COR-L47 (cell line): Measurements from ENCODE around the gene PLCB1.
A peak's percentile ranks its signal among the peaks of the same experiment; 100 is the strongest.

Experiments used
- DNase-seq: peaks from one replicate; lab custom pipeline; 2025; lab: John Stamatoyannopoulos, UW

PLCB1 gene

GRCh38 chr20:8505476-8506200 lies 373.6 kb downstream of the PLCB1 start:
- DNase-seq = no peak

DNA sequence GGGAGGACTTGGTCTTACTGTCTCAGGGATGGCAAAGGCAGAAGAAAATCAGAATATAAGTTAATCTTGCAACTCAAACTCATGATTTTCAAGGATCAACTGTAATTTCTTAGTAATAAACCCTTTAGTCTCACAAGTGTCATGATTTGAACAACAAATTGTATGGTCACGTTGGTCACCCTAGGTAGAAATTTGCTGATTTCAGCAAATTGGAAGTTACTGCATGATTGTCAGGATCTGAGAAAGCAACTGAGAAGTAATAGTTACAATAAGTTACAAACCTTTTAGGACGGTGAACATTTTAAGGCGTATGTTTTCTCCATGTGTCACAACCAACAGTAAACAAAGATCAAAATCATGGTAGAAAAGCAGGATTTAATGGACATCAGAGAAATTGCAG lies 375.2 kb downstream of the PLCB1 start:
- DNase-seq = no peak

DNA sequence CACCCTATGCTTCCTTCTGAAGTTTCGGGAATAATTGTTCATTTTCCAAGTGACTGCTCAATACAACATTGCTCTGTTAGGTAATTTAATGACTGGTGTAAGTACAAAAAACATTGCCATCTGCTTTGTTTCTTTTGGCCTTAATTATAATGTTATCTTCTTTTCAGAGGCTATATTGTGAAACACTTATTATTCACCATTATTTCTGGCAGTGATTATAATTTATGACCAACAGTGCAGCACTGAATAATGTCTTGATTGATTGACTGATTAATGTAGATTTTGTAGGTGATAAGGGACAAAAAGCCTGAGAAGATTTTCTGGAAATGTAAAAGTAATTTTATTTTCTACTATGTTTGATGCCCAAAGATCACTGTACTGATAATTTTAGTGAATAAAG lies 377.7 kb downstream of the PLCB1 start:
- DNase-seq = peak; percentile 23

- DNase-seq = no peak
Observed at GRCh38 chr20:8510808-8511207, 378.7 kb downstream of the PLCB1 start.

GRCh38 chr20:8512003-8512402 lies 379.9 kb downstream of the PLCB1 start:
- no peak for DNase-seq

DNA sequence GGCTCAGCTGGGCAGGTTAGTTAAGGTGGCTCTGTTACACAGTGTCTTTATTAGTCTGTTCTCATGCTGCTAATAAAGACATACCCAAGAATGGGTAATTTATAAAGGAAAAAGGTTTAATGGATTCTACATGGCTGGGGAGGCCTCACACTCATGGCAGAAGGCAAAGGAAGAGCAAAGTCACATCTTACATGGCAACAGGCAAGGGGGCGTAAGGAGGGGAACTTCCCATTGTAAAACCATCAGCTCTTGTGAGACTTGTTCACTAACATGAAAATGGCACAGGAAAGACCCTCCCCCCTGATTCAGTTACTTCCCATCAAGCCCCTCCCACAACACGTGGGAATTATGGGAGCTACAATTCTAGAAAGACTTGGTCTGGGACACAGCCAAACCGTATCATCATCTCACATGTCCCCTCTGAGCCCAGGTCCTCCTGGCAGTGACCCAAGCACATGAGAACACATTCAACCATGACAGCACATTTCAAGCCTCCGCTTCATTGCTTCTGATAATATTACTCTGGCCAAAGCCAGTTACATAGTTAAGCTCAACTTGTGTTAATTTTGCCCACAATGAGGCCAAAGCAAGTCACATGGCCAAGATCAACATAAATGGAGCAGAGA lies 383.9 kb downstream of the PLCB1 start:
- no peak for DNase-seq

DNA sequence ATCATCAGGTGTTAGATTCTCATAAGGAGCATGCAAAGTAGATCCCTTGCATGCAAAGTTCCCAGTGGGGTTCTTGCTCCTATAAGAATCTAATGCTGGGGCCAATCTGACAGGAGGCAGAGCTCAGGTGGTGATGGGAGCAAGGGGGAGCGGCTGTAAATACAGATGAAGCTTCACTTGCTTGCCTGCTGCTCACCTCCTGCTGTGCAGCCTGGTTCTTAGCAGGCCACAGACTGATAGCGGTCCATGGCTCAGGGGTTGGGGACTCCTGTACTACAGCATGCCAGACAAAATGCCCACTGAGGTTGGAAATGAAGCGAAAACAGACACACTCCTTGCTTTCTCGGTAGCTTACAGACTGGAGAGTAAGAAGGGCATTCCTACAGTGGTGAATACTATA lies 386.8 kb downstream of the PLCB1 start:
- no peak for DNase-seq

- DNase-seq = no peak
Observed at GRCh38 chr20:8519887-8520286, 387.8 kb downstream of the PLCB1 start.

- DNase-seq = no peak
Observed at GRCh38 chr20:8522168-8522567, 390.1 kb downstream of the PLCB1 start.

DNA sequence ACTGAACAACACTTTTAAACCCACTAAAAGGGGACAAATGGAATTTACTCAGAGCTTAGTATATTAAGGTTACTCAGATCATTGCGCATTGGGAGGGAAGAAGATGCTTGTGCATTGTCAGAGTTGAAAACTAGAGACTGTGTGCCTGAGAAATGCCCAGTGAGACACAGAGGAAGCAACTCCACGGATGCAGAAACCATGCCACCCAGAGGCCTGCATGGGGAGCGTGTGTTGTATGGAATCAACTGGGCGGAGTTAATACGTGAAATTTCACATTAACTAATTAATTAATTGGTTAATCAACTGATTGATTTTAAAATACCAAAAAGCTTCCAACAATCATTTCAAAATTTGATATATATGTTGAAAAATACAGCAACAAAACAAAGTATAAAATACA lies 391.6 kb downstream of the PLCB1 start:
- DNase-seq = peak; percentile 21

DNA sequence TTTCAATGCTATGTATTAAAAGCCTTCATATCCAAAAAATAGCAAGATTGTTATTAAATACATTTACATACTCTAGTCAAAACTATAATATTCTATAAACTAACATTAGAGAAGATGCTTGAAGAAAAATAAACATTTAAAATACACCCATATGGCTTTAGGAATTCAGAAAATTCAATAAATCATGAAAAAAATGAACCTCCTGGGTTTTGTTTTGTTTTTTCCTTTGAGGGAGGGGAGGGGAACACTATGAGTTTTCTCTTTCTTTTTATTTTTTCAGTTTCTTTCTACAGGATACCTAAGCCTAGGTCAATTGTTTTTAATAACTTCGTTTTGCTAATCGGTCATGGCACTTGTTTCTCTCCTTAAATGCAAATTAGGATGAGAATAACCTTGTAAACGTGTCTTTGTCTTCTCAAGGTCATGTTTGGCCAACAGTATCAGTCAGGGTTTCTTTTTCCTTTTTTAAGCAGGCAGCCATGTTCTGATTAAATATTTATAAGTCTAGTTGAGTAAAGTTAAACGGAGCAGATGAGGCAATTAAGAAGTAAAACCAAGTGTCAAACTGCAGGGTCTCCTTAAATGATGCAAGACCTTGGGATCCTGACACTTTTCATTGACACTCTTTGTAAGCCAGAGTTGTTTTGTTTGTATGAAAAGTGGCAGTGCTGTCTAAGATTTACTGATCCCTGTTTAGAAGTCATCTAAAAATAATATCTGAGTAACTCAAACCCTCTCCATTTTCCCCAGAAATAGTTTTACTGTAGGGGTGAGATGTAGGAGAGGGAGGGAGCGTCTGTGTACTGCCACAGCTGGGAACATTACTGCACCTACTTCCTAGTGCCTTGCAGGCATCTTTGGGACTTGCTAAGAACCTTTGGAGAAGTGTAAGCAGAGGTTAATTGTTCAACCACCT lies 392.3 kb downstream of the PLCB1 start:
- no peak for DNase-seq

- no peak for DNase-seq
Observed at GRCh38 chr20:8525017-8525343, 392.9 kb downstream of the PLCB1 start.

GRCh38 chr20:8526610-8527009 lies 394.5 kb downstream of the PLCB1 start:
- DNase-seq = no peak

GRCh38 chr20:8527998-8528723 lies 396.1 kb downstream of the PLCB1 start:
- no peak for DNase-seq

GRCh38 chr20:8530022-8530421 lies 398.0 kb downstream of the PLCB1 start:
- no peak for DNase-seq

DNA sequence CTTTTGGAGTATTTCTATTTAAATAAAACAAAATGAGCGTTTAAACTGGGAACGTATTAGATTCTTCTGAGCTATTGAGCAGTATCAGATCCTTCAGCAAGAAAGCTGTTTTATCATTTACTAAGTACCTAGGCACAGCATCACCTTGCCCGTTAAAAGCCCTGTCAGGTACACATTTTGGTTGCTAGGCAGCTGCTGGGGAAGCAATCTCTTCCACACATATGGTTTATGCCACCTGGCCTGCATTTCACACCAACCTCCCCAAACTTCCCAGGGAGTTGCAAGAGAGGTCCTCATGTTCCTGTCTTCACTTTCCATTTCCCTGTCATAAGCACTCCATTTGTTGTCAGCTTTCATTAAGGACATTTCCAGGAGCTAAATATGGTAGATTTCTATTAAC lies 400.1 kb downstream of the PLCB1 start:
- no peak for DNase-seq

- DNase-seq = no peak
Observed at GRCh38 chr20:8534368-8535160, 402.5 kb downstream of the PLCB1 start.

GRCh38 chr20:8535403-8536261 lies 403.6 kb downstream of the PLCB1 start:
- DNase-seq = no peak

DNA sequence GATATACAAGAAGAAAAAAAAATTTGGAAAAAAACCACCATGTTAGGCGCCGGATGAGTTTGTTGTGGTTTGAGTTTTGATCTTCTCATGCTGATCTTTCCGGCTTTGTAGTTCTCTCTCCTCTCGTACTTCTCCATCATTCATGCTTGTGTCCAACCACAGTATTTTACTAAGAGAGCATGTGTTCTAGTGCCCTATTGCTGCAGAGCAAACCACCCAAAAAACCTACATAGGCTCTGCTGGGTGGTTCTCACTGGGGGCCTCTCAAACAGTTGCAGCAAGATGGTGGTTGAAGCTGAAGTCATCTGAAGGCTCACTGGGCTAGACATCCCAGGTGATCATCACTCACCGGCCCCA lies 404.2 kb downstream of the PLCB1 start:
- no peak for DNase-seq

DNA sequence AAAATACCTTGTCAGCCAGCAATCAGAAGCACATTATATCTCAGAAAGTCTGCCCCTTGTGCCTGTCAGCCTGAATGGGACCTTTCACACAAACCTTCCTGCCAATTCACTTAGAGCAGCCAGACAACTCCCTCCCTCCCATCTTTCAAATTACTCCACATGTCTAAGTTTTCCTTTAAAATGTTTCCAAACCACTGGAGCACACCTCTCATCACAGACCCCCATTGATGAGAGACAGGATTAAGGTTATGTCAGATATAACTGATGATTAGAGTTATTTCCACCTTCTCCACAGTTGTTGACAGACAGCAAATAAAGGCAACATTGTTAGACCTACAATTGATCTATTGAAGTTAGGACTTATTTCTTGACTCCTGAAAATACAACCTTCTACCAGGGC lies 408.4 kb downstream of the PLCB1 start:
- no peak for DNase-seq

DNA sequence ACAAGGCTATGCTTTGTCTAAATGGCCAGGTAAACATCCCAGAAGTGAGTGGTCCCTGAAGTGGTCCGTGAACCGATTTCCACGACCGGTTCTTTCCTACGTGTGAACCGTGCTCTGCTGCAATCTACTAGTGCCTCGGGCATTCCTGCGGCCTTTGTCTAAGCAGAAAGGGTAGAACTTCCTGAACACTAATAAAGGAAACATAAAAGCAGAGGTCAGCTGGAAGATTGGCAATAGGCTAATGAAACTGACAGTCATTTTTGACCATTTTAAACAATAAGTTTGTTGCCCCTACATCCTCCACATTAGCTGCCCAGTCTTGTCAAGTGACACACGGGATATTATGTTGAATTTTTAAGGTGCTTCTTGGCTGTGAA lies 410.0 kb downstream of the PLCB1 start:
- peak; percentile 24 for DNase-seq
